Umbilical cord (tissue), 2 donors: ENCODE measurements around the gene RHOD. TPM values are rescaled to one million over a fixed set of nuclear protein-coding genes. Genes with fewer than 3 reads are reported as not detected.
A peak's percentile ranks its signal among the peaks of the same experiment; 100 is the strongest.

Source experiments
- DNase-seq: peaks from one replicate; pipeline ENCODE4 v3.0.0-alpha.2; 2015; ENCODE audit warnings: low spot score
- total RNA-seq: library from RNA; depleted of rRNA; stranded (reverse); fragments of >200 nt; gene quantifications from one replicate; pipeline ENCODE4 v1.2.3, GENCODE V29; 2014; ENCODE audit warnings: low replicate concordance; ENCODE audit not compliant: insufficient read depth

RHOD gene
- total RNA-seq, 1 donor from 2014 or later: 15.2 TPM

- no peak for DNase-seq
Observed at GRCh38 chr11:67114275-67114896, 57.7 kb downstream of the RHOD start.

GRCh38 chr11:67116758-67117105 lies 60.1 kb downstream of the RHOD start:
- no peak for DNase-seq

GRCh38 chr11:67117176-67117575 lies 60.5 kb downstream of the RHOD start:
- peak; percentile 51 for DNase-seq

GRCh38 chr11:67117672-67118180 lies 61.1 kb downstream of the RHOD start:
- DNase-seq: peak; percentile 39

GRCh38 chr11:67118181-67118766 lies 61.6 kb downstream of the RHOD start:
- peak; percentile 40 for DNase-seq

- DNase-seq: peak; percentile 99
Observed at GRCh38 chr11:67118801-67119584, 62.3 kb downstream of the RHOD start, which contains the start of gene KDM2A. TSS of gene KDM2A (plus strand) at chr11:67119263. CDS start at chr11:67121317, 2,054 bp downstream.

- DNase-seq: peak; percentile 39
Observed at GRCh38 chr11:67119585-67120391, 63.1 kb downstream of the RHOD start.

- no peak for DNase-seq
Observed at GRCh38 chr11:67120456-67120855, 63.8 kb downstream of the RHOD start.

GRCh38 chr11:67120881-67121710 lies 64.4 kb downstream of the RHOD start:
- peak; percentile 56 for DNase-seq

Other genes starting within 250 kb of the RHOD start
- gene RCE1, start 213.4 kb upstream of the RHOD start, total RNA-seq: 12.3 TPM
- gene LRFN4, start 199.8 kb upstream of the RHOD start, total RNA-seq: 4.6 TPM
- 30.3 TPM for gene PC, start 98.5 kb upstream of the RHOD start, total RNA-seq
- not detected for gene C11orf86, start 81.5 kb upstream of the RHOD start, total RNA-seq
- 3.1 TPM for gene SYT12, start 33.7 kb upstream of the RHOD start, total RNA-seq
- 44.1 TPM for gene KDM2A, start 62.4 kb downstream of the RHOD start, total RNA-seq
- 46.2 TPM for gene GRK2, start 209.6 kb downstream of the RHOD start, total RNA-seq
- gene ANKRD13D, start 232.5 kb downstream of the RHOD start, total RNA-seq: 31.1 TPM
- gene SSH3, start 246.7 kb downstream of the RHOD start, total RNA-seq: 7.5 TPM